Sciatic nerve (tissue), 2 donors: Measurements from ENCODE around the gene WIPF2. TPM values are rescaled to one million over a fixed set of nuclear protein-coding genes. Genes with fewer than 3 reads are reported as not detected.

Source experiments
- ATAC-seq: fragments of 200-7000 bp; cut with Tn5 transposase; one replicate; pipeline ENCODE4 v1.9.1; 2020; ENCODE audit warnings: mild to moderate bottlenecking, moderate library complexity
- DNase-seq: peaks from one replicate; pipeline ENCODE4 v3.0.0-alpha.2; 2020; ENCODE audit warnings: low spot score
- intact Hi-C: fragments of 100-400 bp; cut with DNase I; formaldehyde crosslinking; loops from one replicate; pipeline ENCODE4 v1.14.2; 2022
- microRNA-seq: library from miRNA; unstranded; fragments of <30 nt; microRNA quantifications from one replicate; pipeline ENCODE4 v1.2.0, GENCODE V29; 2020
- total RNA-seq: library from RNA; stranded (reverse); fragmentation: NEBNext Ultra II Directional; extraction: Animal tissue kit (Norgen Biotek cat#: 25700); gene quantifications from one replicate; pipeline ENCODE4 v1.2.1, GENCODE V29; 2021
- donor health status: DM: no; HTN: no; CAD: no.
- donor health status: DM: no; HTN: no; CAD: no.

The WIPF2 gene
- total RNA-seq, 1 donor from 2014 or later = 41.1 TPM

GRCh38 chr17:40329839-40330794 lies 111.0 kb downstream of the WIPF2 start:
- intact Hi-C loops = no loop called here
- DNase-seq (no peak), ATAC-seq (no peak)

GRCh38 chr17:40330850-40331470 lies 111.9 kb downstream of the WIPF2 start:
- intact Hi-C loops = no loop called here
- no peak for ATAC-seq
- no peak for DNase-seq

- intact Hi-C loops = no loop called here
- peak; percentile 93 for ATAC-seq
- peak; percentile 93 for DNase-seq
Observed at GRCh38 chr17:40331743-40332641, 112.9 kb downstream of the WIPF2 start.

Small RNA genes within 50 kb of the gene (microRNA-seq; reads per million reads assigned to microRNA genes)
- gene MIR6867 = not detected

Other genes starting within 250 kb of the WIPF2 start
- 68.7 TPM for gene PSMD3, start 238.5 kb upstream of the WIPF2 start, total RNA-seq
- 2.3 TPM for gene CSF3, start 203.9 kb upstream of the WIPF2 start, total RNA-seq
- gene MED24, start 164.9 kb upstream of the WIPF2 start, total RNA-seq = 74.7 TPM
- 72.0 TPM for gene THRA, start 156.3 kb upstream of the WIPF2 start, total RNA-seq
- 69.8 TPM for gene NR1D1, start 118.7 kb upstream of the WIPF2 start, total RNA-seq
- 108 TPM for gene MSL1, start 97.3 kb upstream of the WIPF2 start, total RNA-seq
- 135 TPM for gene CASC3, start 78.8 kb upstream of the WIPF2 start, total RNA-seq
- gene RAPGEFL1, start 41.8 kb upstream of the WIPF2 start, total RNA-seq = 21.2 TPM
- 1.0 TPM for gene CDC6, start 68.6 kb downstream of the WIPF2 start, total RNA-seq
- gene RARA, start 89.9 kb downstream of the WIPF2 start, total RNA-seq = 74.4 TPM
- gene GJD3, start 145.4 kb downstream of the WIPF2 start, total RNA-seq = not detected
- gene TOP2A, start 198.6 kb downstream of the WIPF2 start, total RNA-seq = 1.4 TPM
- 680 TPM for gene IGFBP4, start 224.1 kb downstream of the WIPF2 start, total RNA-seq